PC-9 (cell line): ENCODE data around the gene FKBP5. TPM values are rescaled to one million over a fixed set of nuclear protein-coding genes. Genes with fewer than 3 reads are reported as not detected.

Experiments
- BruUV-seq: library from RNA; stranded (reverse); fragments of 400-500 nt; replicated peaks from 2 replicates; lab custom pipeline; 2021; lab: Mats Ljungman, UMichigan
- CTCF ChIA-PET: fragments of 300-600 bp; sonication (Branson Sonifier 250); formaldehyde crosslinking; loops from one replicate; lab custom pipeline; 2022; ENCODE audit warnings: antibody characterized with exemption; lab: Charles Lee
- POLR2A ChIA-PET: fragments of 300-600 bp; sonication (Branson Sonifier 250); formaldehyde crosslinking; loops from one replicate; lab custom pipeline; 2022; ENCODE audit warnings: antibody characterized with exemption; ENCODE audit not compliant: unreplicated experiment; lab: Charles Lee
- DNase-seq, 2 experiments: peaks; one replicate each; pipeline versions ENCODE4 v3.0.0 to v3.0.0-alpha.2; 2015 to 2022; ENCODE audit warnings: mixed read lengths in 1 of 2
- H2AFZ ChIP-seq: fragments of 200-600 bp; sonication (generic); 2 replicates; pipeline ENCODE4 v1.8.1; 2017; ENCODE audit warnings: antibody characterized with exemption
- H3F3A ChIP-seq: fragments of 200-600 bp; sonication (generic); 2 replicates; pipeline ENCODE4 v1.8.1; 2017; ENCODE audit warnings: antibody characterized with exemption, mild to moderate bottlenecking, low read depth; ENCODE audit not compliant: insufficient read depth
- H3K27ac ChIP-seq: fragments of 200-600 bp; sonication (generic); 2 replicates; pipeline ENCODE4 v1.6.1; 2016; ENCODE audit warnings: mixed run types
- H3K27me3 ChIP-seq: fragments of 200-600 bp; sonication (generic); 2 replicates; pipeline ENCODE4 v1.6.1; 2016; ENCODE audit warnings: low read depth, mixed run types; ENCODE audit not compliant: insufficient read depth
- H3K36me3 ChIP-seq: fragments of 200-600 bp; sonication (generic); 2 replicates; pipeline ENCODE4 v1.6.1; 2016; ENCODE audit warnings: low read depth, mixed run types
- H3K4me1 ChIP-seq: fragments of 200-600 bp; sonication (generic); replicated peaks from 2 replicates; pipeline ENCODE4 v1.6.1; 2016; ENCODE audit warnings: mixed run types; ENCODE audit not compliant: insufficient read depth
- H3K4me2 ChIP-seq: fragments of 200-600 bp; sonication (generic); 2 replicates; pipeline ENCODE4 v1.6.1; 2017; ENCODE audit warnings: mixed run types
- H3K4me3 ChIP-seq: fragments of 200-600 bp; sonication (generic); 2 replicates; pipeline ENCODE4 v1.6.1; 2016; ENCODE audit warnings: mixed run types
- H3K79me2 ChIP-seq: fragments of 200-600 bp; sonication (generic); 2 replicates; pipeline ENCODE4 v1.6.1; 2017; ENCODE audit warnings: low read depth, mixed run types
- H3K9me2 ChIP-seq: fragments of 200-600 bp; sonication (generic); 2 replicates; pipeline ENCODE4 v1.8.1; 2017; ENCODE audit warnings: mild to moderate bottlenecking; ENCODE audit not compliant: insufficient read depth
- H3K9me3 ChIP-seq: fragments of 200-600 bp; sonication (generic); 2 replicates; pipeline ENCODE4 v1.8.1; 2016; ENCODE audit warnings: low read depth; ENCODE audit not compliant: insufficient read depth
- H4K20me1 ChIP-seq: fragments of 200-600 bp; sonication (generic); 2 replicates; pipeline ENCODE4 v1.8.1; 2017; ENCODE audit not compliant: insufficient read depth
- EZH2 ChIP-seq: fragments of 200-600 bp; sonication (generic); IDR thresholded peaks from 2 replicates; pipeline ENCODE4 v1.8.0; 2017; ENCODE audit warnings: antibody characterized with exemption, low read depth
- intact Hi-C: fragments of 100-400 bp; cut with micrococcal nuclease; formaldehyde crosslinking; loops from one replicate; pipeline ENCODE4 v1.10.0; 2022; ENCODE audit not compliant: unreplicated experiment
- total RNA-seq: library from RNA; stranded (reverse); gene quantifications from 2 replicates; pipeline ENCODE4 v1.2.3, GENCODE V29; 2021
- TF ChIP-seq, protein P1 (sequence below): fragments of 200-600 bp; sonication (generic); conservative IDR thresholded peaks from 2 replicates; pipeline ENCODE4 v1.6.1; 2017; ENCODE audit warnings: mixed run types, antibody characterized with exemption, mild to moderate bottlenecking, moderate library complexity

Gene FKBP5
- total RNA-seq, 1 experiment from 2014 or later, result 5.0 TPM

- H3F3A ChIP-seq, result no peaks in the 10 kb centered on the region
- ChIA-PET POLR2A (interaction anchor here (0.6 kb wide), 1 partner anchor 481 kb away, joined by 3 read pairs; no protein-coding TSS in a partner anchor), CTCF (no interaction called here)
- no peaks in the 10 kb centered on the region for H3K27me3 ChIP-seq
- no TSS peak for BruUV-seq
- H3K9me2 ChIP-seq, result no peaks in the 10 kb centered on the region
- no peaks in the 10 kb centered on the region; the same call in 1 of the 2 replicates for H3K9me3 ChIP-seq
- H3K36me3 ChIP-seq, result no peaks in the 10 kb centered on the region
- no peak overlapping the region for H3K4me3 ChIP-seq
- no peaks in the 10 kb centered on the region for H4K20me1 ChIP-seq
- no peaks in the 10 kb centered on the region for H3K79me2 ChIP-seq
- no peak overlapping the region for H2AFZ ChIP-seq
- no peak overlapping the region for H3K27ac ChIP-seq
- intact Hi-C loops, result no loop called here
- no peak for DNase-seq
- H3K4me1 ChIP-seq, result no peaks in the 10 kb centered on the region
- no peak overlapping the region for H3K4me2 ChIP-seq
- TF ChIP-seq, protein P1, sequence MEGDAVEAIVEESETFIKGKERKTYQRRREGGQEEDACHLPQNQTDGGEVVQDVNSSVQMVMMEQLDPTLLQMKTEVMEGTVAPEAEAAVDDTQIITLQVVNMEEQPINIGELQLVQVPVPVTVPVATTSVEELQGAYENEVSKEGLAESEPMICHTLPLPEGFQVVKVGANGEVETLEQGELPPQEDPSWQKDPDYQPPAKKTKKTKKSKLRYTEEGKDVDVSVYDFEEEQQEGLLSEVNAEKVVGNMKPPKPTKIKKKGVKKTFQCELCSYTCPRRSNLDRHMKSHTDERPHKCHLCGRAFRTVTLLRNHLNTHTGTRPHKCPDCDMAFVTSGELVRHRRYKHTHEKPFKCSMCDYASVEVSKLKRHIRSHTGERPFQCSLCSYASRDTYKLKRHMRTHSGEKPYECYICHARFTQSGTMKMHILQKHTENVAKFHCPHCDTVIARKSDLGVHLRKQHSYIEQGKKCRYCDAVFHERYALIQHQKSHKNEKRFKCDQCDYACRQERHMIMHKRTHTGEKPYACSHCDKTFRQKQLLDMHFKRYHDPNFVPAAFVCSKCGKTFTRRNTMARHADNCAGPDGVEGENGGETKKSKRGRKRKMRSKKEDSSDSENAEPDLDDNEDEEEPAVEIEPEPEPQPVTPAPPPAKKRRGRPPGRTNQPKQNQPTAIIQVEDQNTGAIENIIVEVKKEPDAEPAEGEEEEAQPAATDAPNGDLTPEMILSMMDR, result no peak
- TF ChIP-seq EZH2, result no peak
Observed at GRCh38 chr6:35557239-35557638, 131.5 kb downstream of the FKBP5 start.

DNA sequence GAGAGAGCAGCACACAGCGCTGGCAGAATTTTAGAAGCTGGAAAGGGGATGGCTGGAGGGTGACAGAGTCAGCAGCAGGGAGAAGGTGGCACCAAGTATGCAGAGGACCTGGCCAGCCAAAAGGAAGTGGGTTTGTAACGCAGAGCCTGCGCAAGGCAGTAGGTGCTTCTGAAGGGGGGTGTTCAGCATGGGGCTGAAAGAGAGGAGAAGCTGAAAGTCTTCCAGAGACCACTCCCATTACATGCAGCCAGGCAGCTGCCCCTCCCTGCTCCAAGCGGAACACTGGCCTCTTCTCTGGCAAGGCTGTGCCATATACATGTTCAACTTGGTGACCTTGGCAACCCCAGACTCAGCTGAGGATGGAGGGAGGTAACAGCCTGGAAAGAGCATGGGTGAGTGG lies 133.9 kb downstream of the FKBP5 start:
- Histone ChIP-seq H3K27me3 (no peaks in the 10 kb centered on the region), H3K27ac (no peak overlapping the region), H3K4me3 (no peak overlapping the region), H3K36me3 (no peaks in the 10 kb centered on the region), H4K20me1 (no peaks in the 10 kb centered on the region), H3K4me2 (no peak overlapping the region), H3K9me2 (no peaks in the 10 kb centered on the region), H3K9me3 (0 out of 2 replicates have a peak, but pooled peaks cover 6% of the 10 kb centered on the region), H2AFZ (no peak overlapping the region), H3K79me2 (no peaks in the 10 kb centered on the region), H3K4me1 (no peaks in the 10 kb centered on the region), H3F3A (no peaks in the 10 kb centered on the region)
- TF ChIP-seq, protein P1, result no peak
- TF ChIP-seq EZH2, result no peak
- ChIA-PET POLR2A (no interaction called here), CTCF (no interaction called here)
- intact Hi-C loops, result no loop called here
- BruUV-seq, result no TSS peak
- no peak for DNase-seq

GRCh38 chr6:35553315-35553714 lies 135.4 kb downstream of the FKBP5 start:
- BruUV-seq, result no TSS peak
- ChIA-PET POLR2A (no interaction called here), CTCF (no interaction called here)
- H3K36me3 ChIP-seq, result no peaks in the 10 kb centered on the region
- no peak overlapping the region for H3K4me3 ChIP-seq
- H3K9me2 ChIP-seq, result no peaks in the 10 kb centered on the region
- DNase-seq, result no peak
- H3K79me2 ChIP-seq, result no peaks in the 10 kb centered on the region
- 0 out of 2 replicates have a peak, but pooled peaks cover 6% of the 10 kb centered on the region for H3K9me3 ChIP-seq
- no peak overlapping the region for H2AFZ ChIP-seq
- H3K4me1 ChIP-seq, result no peaks in the 10 kb centered on the region
- H4K20me1 ChIP-seq, result no peaks in the 10 kb centered on the region
- intact Hi-C loops, result no loop called here
- H3K4me2 ChIP-seq, result no peak overlapping the region
- H3K27ac ChIP-seq, result no peak overlapping the region
- H3K27me3 ChIP-seq, result no peaks in the 10 kb centered on the region
- no peaks in the 10 kb centered on the region for H3F3A ChIP-seq
- no peak for TF ChIP-seq EZH2
- TF ChIP-seq, protein P1, result no peak
